ENCODE measurements around the gene TMED8.
A peak's percentile ranks its signal among the peaks of the same experiment; 100 is the strongest.

TMED8 gene

DNA sequence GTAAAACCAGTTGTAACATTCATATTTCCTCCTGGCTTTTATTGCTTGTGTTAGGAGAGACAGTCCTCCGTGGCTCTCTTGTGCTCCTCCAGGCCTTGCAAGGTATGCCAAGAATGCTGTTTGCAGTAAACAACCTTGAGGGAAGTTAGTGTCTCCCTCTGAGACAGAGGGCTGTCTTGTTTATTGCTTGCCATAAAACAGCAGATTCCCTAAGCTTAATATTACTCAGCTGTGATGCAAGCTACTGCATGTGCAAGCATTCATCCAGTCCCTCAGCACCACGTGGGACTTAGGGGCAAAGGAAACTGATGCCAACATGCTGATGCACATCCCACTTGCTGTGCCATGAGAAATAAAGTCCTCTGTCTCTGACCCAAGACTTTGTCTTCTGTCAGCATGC lies 62.9 kb downstream of the TMED8 start:
- TF ChIP-seq, protein P1, sequence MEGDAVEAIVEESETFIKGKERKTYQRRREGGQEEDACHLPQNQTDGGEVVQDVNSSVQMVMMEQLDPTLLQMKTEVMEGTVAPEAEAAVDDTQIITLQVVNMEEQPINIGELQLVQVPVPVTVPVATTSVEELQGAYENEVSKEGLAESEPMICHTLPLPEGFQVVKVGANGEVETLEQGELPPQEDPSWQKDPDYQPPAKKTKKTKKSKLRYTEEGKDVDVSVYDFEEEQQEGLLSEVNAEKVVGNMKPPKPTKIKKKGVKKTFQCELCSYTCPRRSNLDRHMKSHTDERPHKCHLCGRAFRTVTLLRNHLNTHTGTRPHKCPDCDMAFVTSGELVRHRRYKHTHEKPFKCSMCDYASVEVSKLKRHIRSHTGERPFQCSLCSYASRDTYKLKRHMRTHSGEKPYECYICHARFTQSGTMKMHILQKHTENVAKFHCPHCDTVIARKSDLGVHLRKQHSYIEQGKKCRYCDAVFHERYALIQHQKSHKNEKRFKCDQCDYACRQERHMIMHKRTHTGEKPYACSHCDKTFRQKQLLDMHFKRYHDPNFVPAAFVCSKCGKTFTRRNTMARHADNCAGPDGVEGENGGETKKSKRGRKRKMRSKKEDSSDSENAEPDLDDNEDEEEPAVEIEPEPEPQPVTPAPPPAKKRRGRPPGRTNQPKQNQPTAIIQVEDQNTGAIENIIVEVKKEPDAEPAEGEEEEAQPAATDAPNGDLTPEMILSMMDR (conservative IDR thresholded peaks at IDR 0.05) = no peak; the same call in 1 of the 2 replicates
- peak overlapping the region; percentile 62 for H3K27ac ChIP-seq

DNA sequence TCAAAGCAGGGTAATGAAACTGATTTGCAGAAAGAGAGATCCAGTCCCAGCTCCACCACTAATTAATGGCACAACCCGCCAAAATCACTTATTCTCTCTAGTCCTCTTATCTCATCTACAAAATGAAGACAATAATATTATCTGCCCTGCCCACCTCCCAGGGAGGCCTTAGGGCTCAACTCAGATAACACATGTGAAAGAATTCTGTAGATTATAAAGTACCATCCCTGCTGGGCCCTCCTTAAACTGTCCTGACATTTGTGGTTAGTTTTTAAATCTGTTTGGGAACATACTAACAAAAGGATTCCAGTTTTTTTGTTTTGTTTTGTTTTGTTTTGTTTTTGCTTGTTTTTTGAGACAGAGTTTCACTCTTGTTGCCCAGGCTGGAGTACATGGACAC lies 63.5 kb downstream of the TMED8 start:
- H3K27ac ChIP-seq = peak overlapping the region; percentile 62

DNA sequence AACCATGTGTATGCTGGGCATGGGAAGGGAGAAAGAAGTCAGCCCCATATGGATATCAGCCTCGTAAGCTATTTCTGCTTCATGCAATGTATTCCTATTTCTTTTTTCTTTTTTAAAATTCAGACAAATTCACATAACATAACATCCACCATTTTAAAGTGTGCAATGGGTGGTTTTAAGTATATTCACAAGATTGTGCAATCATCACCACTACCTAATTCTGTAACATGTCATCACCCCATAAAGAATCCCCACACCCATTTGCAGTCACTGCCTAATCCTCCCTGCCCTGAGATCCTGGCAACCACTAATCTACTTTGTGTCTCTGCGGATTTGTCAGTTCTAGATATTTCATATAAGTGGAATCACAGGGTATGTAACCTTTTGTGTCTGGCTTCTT lies 65.7 kb downstream of the TMED8 start:
- no peak overlapping the region for H3K27ac ChIP-seq
- TF ChIP-seq, protein P1 (conservative IDR thresholded peaks at IDR 0.05) = no peak

More for the DNA sequence above, 63.5 kb downstream of the TMED8 start:
- TF ChIP-seq, protein P1 (conservative IDR thresholded peaks at IDR 0.05) = no peak

DNA sequence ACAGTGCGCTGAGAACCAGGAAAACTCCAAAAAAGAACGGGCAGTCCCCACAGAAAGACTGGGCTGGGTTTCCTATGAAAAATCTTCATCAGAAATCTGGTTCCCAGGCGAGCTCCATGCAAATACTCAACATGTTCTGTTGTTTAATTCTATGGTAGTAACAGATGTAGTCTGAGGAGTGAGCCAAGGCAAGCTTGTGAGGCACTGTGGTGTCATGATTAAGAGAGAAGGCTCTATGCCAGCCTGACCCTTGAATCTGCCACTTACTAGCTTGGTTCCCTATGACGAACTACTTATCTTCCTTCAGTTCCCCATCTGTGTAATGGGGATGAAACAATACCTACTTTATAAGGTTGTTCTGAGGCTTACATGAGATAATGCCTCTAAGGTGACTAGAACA lies 66.9 kb downstream of the TMED8 start:
- H3K27ac ChIP-seq = no peak overlapping the region
- TF ChIP-seq, protein P1 (conservative IDR thresholded peaks at IDR 0.05) = no peak

DNA sequence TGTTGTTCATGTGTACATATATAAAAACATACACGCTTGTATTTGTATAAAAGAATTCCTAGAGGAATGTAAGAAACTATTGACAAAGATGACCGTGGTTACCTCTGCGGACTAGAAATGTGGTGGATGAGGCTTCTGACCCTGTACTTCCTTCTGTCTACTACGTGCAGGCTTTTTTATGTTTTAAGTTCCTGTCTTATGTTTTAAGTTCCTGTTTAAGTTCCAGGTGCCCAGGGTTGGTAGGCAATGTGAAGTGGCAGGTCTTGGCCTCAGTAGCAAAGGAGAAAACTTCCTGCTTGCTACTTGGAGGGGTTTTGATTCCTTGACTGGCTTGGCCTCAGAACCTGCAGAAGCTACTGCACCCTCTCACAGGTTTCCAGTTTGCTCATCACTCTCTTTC lies 67.8 kb downstream of the TMED8 start:
- H3K27ac ChIP-seq = no peak overlapping the region
- TF ChIP-seq, protein P1 (conservative IDR thresholded peaks at IDR 0.05) = no peak

DNA sequence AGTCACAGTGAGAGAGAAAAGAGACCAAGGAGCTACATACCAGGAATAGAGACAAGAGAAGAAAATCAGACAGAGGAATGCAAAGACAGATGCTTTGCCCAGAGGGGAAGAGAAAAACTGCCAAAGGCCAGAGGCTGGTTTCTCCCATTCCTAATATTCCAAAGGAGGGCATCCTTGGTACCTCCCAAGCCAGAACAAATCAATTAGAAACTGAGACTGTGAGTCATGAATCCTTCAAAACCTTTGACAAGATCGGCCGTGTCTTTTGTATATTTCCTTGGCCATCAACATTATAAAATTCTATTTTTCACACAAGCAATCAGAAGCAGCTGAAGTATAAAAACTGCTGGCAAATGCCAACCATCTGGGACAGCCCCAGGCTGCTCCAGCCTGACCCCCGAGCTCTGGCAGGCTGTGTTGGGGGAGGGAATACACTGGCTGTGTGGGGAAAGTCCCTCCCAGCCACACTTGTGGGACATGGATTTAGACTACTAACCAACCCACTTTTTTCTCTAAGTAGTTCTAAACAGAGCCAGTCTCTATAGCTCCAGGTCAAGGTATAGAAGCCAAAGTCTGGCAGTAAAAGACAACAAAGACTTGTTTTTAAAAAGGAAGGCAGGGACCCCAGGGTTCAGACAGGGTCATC lies 69.9 kb downstream of the TMED8 start:
- no peak overlapping the region for H3K27ac ChIP-seq
- TF ChIP-seq, protein P1 (conservative IDR thresholded peaks at IDR 0.05) = no peak

DNA sequence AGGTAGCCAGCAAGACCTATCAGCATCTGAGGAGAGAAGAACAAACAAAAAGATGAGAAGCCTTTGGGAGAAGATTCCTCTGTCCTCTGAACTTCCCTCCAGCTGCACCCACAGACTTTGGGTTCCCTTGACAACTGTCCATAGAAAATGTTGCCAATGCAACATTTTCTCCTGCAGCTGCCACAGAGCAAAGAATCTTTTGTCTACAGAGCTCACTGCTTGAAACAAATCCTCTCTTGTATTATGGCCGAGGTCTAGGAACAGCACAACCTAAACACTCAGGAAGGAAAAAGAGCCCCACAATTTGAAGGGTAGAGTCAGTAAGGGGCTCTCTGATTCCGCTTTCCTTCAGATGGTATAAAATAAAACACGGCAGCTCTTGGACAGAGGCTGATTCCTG lies 70.5 kb downstream of the TMED8 start:
- TF ChIP-seq, protein P1 (conservative IDR thresholded peaks at IDR 0.05) = no peak
- H3K27ac ChIP-seq = no peak overlapping the region

All from VCaP (cell line).